HCT116 (cell line): Measurements from ENCODE around the gene TRIM69. TPM values are rescaled to one million over a fixed set of nuclear protein-coding genes. Genes with fewer than 3 reads are reported as not detected.
"Not testable (repeated sequence)": the region's sequence is repeated elsewhere in the genome, so short reads cannot be mapped to it uniquely, and the experiment has no call there.

ENCODE experiments used
- ATAC-seq: fragments of 200-7000 bp; cut with Tn5 transposase; 2 replicates; pipeline ENCODE4 v1.9.1; 2020; ENCODE audit warnings: mild to moderate bottlenecking, moderate library complexity
- BruUV-seq: library from RNA; stranded (reverse); fragments of 400-500 nt; replicated peaks from 2 replicates; lab custom pipeline; 2021; lab: Mats Ljungman, UMichigan
- CTCF ChIA-PET: fragments of 300-600 bp; sonication (Branson Sonifier 250); formaldehyde crosslinking; loops from one replicate; lab custom pipeline; 2021; ENCODE audit warnings: antibody characterized with exemption; lab: Charles Lee
- POLR2A ChIA-PET: fragments of 300-600, 350-600 bp; sonication (Branson Sonifier 250); formaldehyde crosslinking; loops from one replicate; lab custom pipeline; 2021; ENCODE audit warnings: antibody characterized with exemption; lab: Charles Lee
- RAD21 ChIA-PET, 2 experiments: fragments of 300-600 bp; sonication (Branson Sonifier 250); formaldehyde crosslinking; loops; one replicate each; lab custom pipeline; 2023; ENCODE audit warnings: low total read pairs in 2 of 2; ENCODE audit not compliant: uncharacterized antibody in 2 of 2, unreplicated experiment in 2 of 2, low non-redundant PET in 1 of 2; lab: Charles Lee
- DNase-seq: peaks from one replicate; pipeline ENCODE4 v3.0.0-alpha.2; 2010; ENCODE audit warnings: low read depth, low spot score
- H2AFZ ChIP-seq: fragments of 200-600 bp; shearing (Covaris generic), sonication (generic); 2 replicates; pipeline ENCODE4 v1.6.1; 2017; ENCODE audit warnings: low read depth, mixed run types, mixed read lengths, antibody characterized with exemption, low read length; ENCODE audit not compliant: poor library complexity, severe bottlenecking
- H3K27ac ChIP-seq: 2 replicates; pipeline ENCODE4 v1.5.1; 2012; ENCODE audit warnings: low read depth, low read length
- H3K27me3 ChIP-seq: fragments of 200-600 bp; sonication (generic); 2 replicates; pipeline ENCODE4 v1.6.1; 2016; ENCODE audit warnings: mixed run types, low read length, mixed read lengths; ENCODE audit not compliant: insufficient read depth
- H3K36me3 ChIP-seq, 2 experiments: fragments of 200-500 bp in 1 of 2; fragments of 200-600 bp in 1 of 2; sonication (Bioruptor generic) in 1 of 2; sonication (generic) in 1 of 2; 2 replicates each; pipeline versions ENCODE4 v1.5.1 to v1.6.1; 2014 to 2016; ENCODE audit warnings: low read length in 2 of 2, inconsistent platforms in 1 of 2, mixed read lengths in 1 of 2, mixed run types in 1 of 2; ENCODE audit not compliant: insufficient read depth in 2 of 2, control insufficient read depth in 1 of 2
- H3K4me1 ChIP-seq, 2 experiments: fragments of 200-600 bp in 1 of 2; sonication (generic) in 1 of 2; 2 replicates each; pipeline versions ENCODE4 v1.5.1 to v1.6.1; 2012 to 2017; ENCODE audit warnings: low read length in 2 of 2, inconsistent platforms in 1 of 2, mild to moderate bottlenecking in 1 of 2, mixed read lengths in 1 of 2, mixed run types in 1 of 2, moderate library complexity in 1 of 2; ENCODE audit not compliant: insufficient read depth in 2 of 2, control insufficient read depth in 1 of 2
- H3K4me2 ChIP-seq: fragments of 200-600 bp; sonication (generic); 2 replicates; pipeline ENCODE4 v1.6.1; 2017; ENCODE audit warnings: mixed run types, low read length, mixed read lengths
- H3K4me3 ChIP-seq, 2 experiments: fragments of 200-600 bp in 1 of 2; sonication (generic) in 1 of 2; replicated peaks in 1 of 2; 2 replicates each; pipeline ENCODE4 v1.5.1; 2011 to 2016; ENCODE audit warnings: low read length in 2 of 2, control low read depth in 1 of 2, low read depth in 1 of 2, mild to moderate bottlenecking in 1 of 2, mixed read lengths in 1 of 2, mixed run types in 1 of 2
- H3K79me2 ChIP-seq: fragments of 200-600 bp; sonication (generic); 2 replicates; pipeline ENCODE4 v1.6.1; 2017; ENCODE audit warnings: mild to moderate bottlenecking, mixed run types, low read length, moderate library complexity, mixed read lengths; ENCODE audit not compliant: insufficient read depth
- H3K9ac ChIP-seq: fragments of 200-600 bp; sonication (generic); 2 replicates; pipeline ENCODE4 v1.6.1; 2016; ENCODE audit warnings: low read length, mixed read lengths
- H3K9me2 ChIP-seq: fragments of 200-600 bp; sonication (generic), shearing (Covaris generic); 2 replicates; pipeline ENCODE4 v1.6.1; 2017; ENCODE audit warnings: mixed run types, mild to moderate bottlenecking, moderate library complexity; ENCODE audit not compliant: insufficient read depth
- H3K9me3 ChIP-seq, 2 experiments: fragments of 200-500 bp in 1 of 2; fragments of 200-600 bp in 1 of 2; sonication (Bioruptor generic) in 1 of 2; sonication (generic) in 1 of 2; 2 replicates each; pipeline ENCODE4 v1.6.1; 2014 to 2017; ENCODE audit warnings: low read length in 2 of 2, mixed read lengths in 2 of 2, inconsistent platforms in 1 of 2, low read depth in 1 of 2, mild to moderate bottlenecking in 1 of 2, mixed run types in 1 of 2, moderate library complexity in 1 of 2; ENCODE audit not compliant: control insufficient read depth in 1 of 2, insufficient read depth in 1 of 2
- H4K20me1 ChIP-seq: fragments of 200-600 bp; sonication (generic), shearing (Covaris generic); 2 replicates; pipeline ENCODE4 v1.6.1; 2017; ENCODE audit warnings: mixed run types, mild to moderate bottlenecking, moderate library complexity; ENCODE audit not compliant: insufficient read depth
- CBX3 ChIP-seq: IDR thresholded peaks from 2 replicates; pipeline ENCODE4 v1.6.1; 2012; ENCODE audit warnings: low read depth
- EGR1 ChIP-seq: IDR thresholded peaks from 2 replicates; pipeline ENCODE4 v1.6.1; 2012; ENCODE audit warnings: low read depth
- EZH2phosphoT487 ChIP-seq: fragments of 200-600 bp; IDR thresholded peaks from 2 replicates; pipeline ENCODE4 v1.6.1; 2018; ENCODE audit warnings: antibody characterized with exemption, borderline replicate concordance
- SIN3A ChIP-seq: IDR thresholded peaks from 2 replicates; pipeline ENCODE4 v1.6.1; 2012; ENCODE audit warnings: low read depth
- SRF ChIP-seq: IDR thresholded peaks from 2 replicates; pipeline ENCODE4 v1.6.1; 2012; ENCODE audit warnings: low read depth
- intact Hi-C: fragments of 100-400 bp; cut with micrococcal nuclease; formaldehyde crosslinking; loops from 2 replicates; pipeline ENCODE4 v1.10.0; 2022
- total RNA-seq: library from RNA; stranded (reverse); gene quantifications from one replicate; pipeline ENCODE4 v1.2.1, GENCODE V29; 2021; ENCODE audit not compliant: unreplicated experiment

The TRIM69 gene
- total RNA-seq, 1 experiment from 2014 or later, result 13.0 TPM

DNA sequence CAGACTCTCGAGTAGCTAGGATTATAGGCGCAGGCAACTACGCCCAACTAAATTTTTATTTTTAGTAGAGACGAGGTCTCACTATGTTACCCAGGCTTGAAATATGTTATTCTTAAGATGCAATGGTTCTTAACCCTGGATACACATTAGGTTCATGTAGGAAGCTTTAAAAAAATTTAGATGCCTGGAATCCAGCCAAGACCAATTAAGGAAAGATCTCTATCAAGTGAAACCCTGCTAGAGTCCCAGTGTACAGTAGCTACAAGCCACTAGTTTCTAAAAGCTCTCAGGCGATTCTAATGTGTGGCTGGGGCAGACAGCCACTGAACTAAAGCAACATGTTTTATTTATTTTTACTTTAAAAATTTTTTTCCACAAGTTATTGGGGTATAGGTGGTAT, 33.2 kb downstream of the TRIM69 start:
- Histone ChIP-seq H3K4me3 (no peak overlapping the region), H3K79me2 (no peaks in the 10 kb centered on the region), H3K36me3 (no peaks in the 10 kb centered on the region), H3K27me3 (no peaks in the 10 kb centered on the region), H3K27ac (no peak overlapping the region), H3K4me2 (no peak overlapping the region), H3K9me2 (no peaks in the 10 kb centered on the region), H3K9ac (no peak overlapping the region), H4K20me1 (no peaks in the 10 kb centered on the region), H2AFZ (no peak overlapping the region), H3K4me1 (no peaks in the 10 kb centered on the region), H3K9me3 (no peaks in the 10 kb centered on the region)
- ChIA-PET CTCF (no interaction called here), RAD21 (no interaction called here), POLR2A (no interaction called here)
- DNase-seq (no peak), ATAC-seq (no peak)
- intact Hi-C loops, result no loop called here
- TF ChIP-seq SIN3A (no peak), SRF (no peak), EZH2phosphoT487 (no peak), CBX3 (no peak), EGR1 (no peak)
- BruUV-seq, result no TSS peak

- H3K27ac ChIP-seq, H3K4me2 ChIP-seq, RAD21 ChIA-PET, POLR2A ChIA-PET, H3K36me3 ChIP-seq, H3K4me3 ChIP-seq, H3K27me3 ChIP-seq, H2AFZ ChIP-seq, BruUV-seq, H3K79me2 ChIP-seq, CTCF ChIA-PET, H3K9me3 ChIP-seq, intact Hi-C loops, DNase-seq, H3K9me2 ChIP-seq, H4K20me1 ChIP-seq, H3K4me1 ChIP-seq, H3K9ac ChIP-seq, ATAC-seq: not testable (repeated sequence)
Observed at GRCh38 chr15:44770715-44771114, 34.4 kb downstream of the TRIM69 start.
